Brain microvascular endothelial cell (primary cell): ENCODE data around the gene FZR1.

ENCODE experiments used
- DNase-seq: peaks from one replicate; pipeline ENCODE4 v3.0.0-alpha.2; 2020
- H3K27ac ChIP-seq: fragments of 250-450 bp; sonication (Bioruptor Pico); 2 replicates; pipeline ENCODE4 v1.5.1; 2020; ENCODE audit warnings: mild to moderate bottlenecking, moderate library complexity
- H3K27me3 ChIP-seq: fragments of 250-450 bp; sonication (Bioruptor Pico); replicated peaks from 2 replicates; pipeline ENCODE4 v1.5.1; 2020; ENCODE audit warnings: mild to moderate bottlenecking
- H3K36me3 ChIP-seq: fragments of 250-450 bp; sonication (Bioruptor Pico); replicated peaks from 2 replicates; pipeline ENCODE4 v1.5.1; 2020; ENCODE audit warnings: mild to moderate bottlenecking
- H3K4me3 ChIP-seq: 2 replicates; pipeline ENCODE4 v1.5.1; 2011; ENCODE audit warnings: low read depth, mild to moderate bottlenecking, control low read depth, low read length, moderate library complexity
- CTCF ChIP-seq: IDR thresholded peaks from 2 replicates; pipeline ENCODE4 v1.5.1; 2011; ENCODE audit warnings: low read depth, mild to moderate bottlenecking, moderate library complexity, low read length, control low read depth, inconsistent platforms; ENCODE audit errors: missing control alignments
- in situ Hi-C: cut with HindIII; loops from 2 replicates; pipeline ENCODE4 v1.10.0; 2017; ENCODE audit warnings: low sequenced_read_pairs, low pct_ligation_motif_present

The FZR1 gene

GRCh38 chr19:3481241-3482090 is 24.6 kb upstream of the FZR1 start:
- Histone ChIP-seq H3K27me3 (peaks cover 4% of the 10 kb centered on the region), H3K27ac (no peak overlapping the region), H3K36me3 (no peaks in the 10 kb centered on the region), H3K4me3 (no peak overlapping the region)
- in situ Hi-C loops: no loop called here
- no peak for TF ChIP-seq CTCF
- DNase-seq: no peak

- Histone ChIP-seq H3K4me3 (no peak overlapping the region), H3K36me3 (no peaks in the 10 kb centered on the region), H3K27ac (no peak overlapping the region), H3K27me3 (peaks cover 4% of the 10 kb centered on the region)
- DNase-seq: no peak
- no peak for TF ChIP-seq CTCF
- in situ Hi-C loops: no loop called here
Measured at GRCh38 chr19:3482507-3483225, 23.4 kb upstream of the FZR1 start.

- in situ Hi-C loops: no loop called here
- DNase-seq: no peak
- no peaks in the 10 kb centered on the region for H3K36me3 ChIP-seq
- no peak within 1 kb of the TSS for H3K4me3 ChIP-seq
- H3K27ac ChIP-seq: no peak within 1 kb of the TSS
- H3K27me3 ChIP-seq: peaks cover 4% of the 10 kb centered on the region
- no peak for TF ChIP-seq CTCF
Measured at GRCh38 chr19:3483226-3483628, 22.9 kb upstream of the FZR1 start, which contains the start of gene SMIM44. SMIM44 (minus strand) TSS chr19:3483441; CDS start chr19:3483403, 38 bp downstream.

GRCh38 chr19:3491396-3492119 is 14.6 kb upstream of the FZR1 start:
- H3K27ac ChIP-seq: no peak overlapping the region
- no peak overlapping the region for H3K4me3 ChIP-seq
- no peak for DNase-seq
- H3K27me3 ChIP-seq: no peaks in the 10 kb centered on the region
- in situ Hi-C loops: no loop called here
- H3K36me3 ChIP-seq: peaks cover 41% of the 10 kb centered on the region
- no peak for TF ChIP-seq CTCF

GRCh38 chr19:3492131-3492839 is 13.8 kb upstream of the FZR1 start:
- Histone ChIP-seq H3K27me3 (no peaks in the 10 kb centered on the region), H3K27ac (no peak overlapping the region), H3K4me3 (no peak overlapping the region), H3K36me3 (peaks cover 45% of the 10 kb centered on the region)
- TF ChIP-seq CTCF: no peak
- in situ Hi-C loops: no loop called here
- no peak for DNase-seq
